ENCODE measurements around the gene ANO2. TPM values are rescaled to one million over a fixed set of nuclear protein-coding genes. Genes with fewer than 3 reads are reported as not detected.

ANO2 gene
- total and polyA plus RNA-seq, 2 experiments from 2014 or later = 0.21 TPM; not detected in 1

- H3K4me3 ChIP-seq = no peak overlapping the region
- no peak for TF ChIP-seq CTCF (IDR thresholded peaks at IDR 0.05; ENCODE audit: low read depth, low read length)
- H3K27me3 ChIP-seq = peaks cover 34% of the 10 kb centered on the region
- no peaks in the 10 kb centered on the region for H3K9me3 ChIP-seq (ENCODE audit: low read depth)
- H3K36me3 ChIP-seq = no peaks in the 10 kb centered on the region
- no peaks in the 10 kb centered on the region for H3K4me1 ChIP-seq (ENCODE audit: low read depth)
- no peak for DNase-seq (ENCODE audit: low read depth in 1 of 2, low spot score in 1 of 2)
- no peak overlapping the region for H3K27ac ChIP-seq
These were observed 3.2 kb downstream of the ANO2 start for GRCh38 chr12:5941907-5942306.

- H3K4me1 ChIP-seq (ENCODE audit: low read depth) = peaks cover 5% of the 10 kb centered on the region
- no peaks in the 10 kb centered on the region for H3K9me3 ChIP-seq (ENCODE audit: low read depth)
- no peak for TF ChIP-seq CTCF (IDR thresholded peaks at IDR 0.05; ENCODE audit: low read depth, low read length)
These were observed 17.1 kb downstream of the ANO2 start for GRCh38 chr12:5927732-5928516.

GRCh38 chr12:5925646-5926045 lies 19.4 kb downstream of the ANO2 start:
- Histone ChIP-seq H3K9me3 (ENCODE audit: low read depth) (no peaks in the 10 kb centered on the region), H3K4me3 (no peak overlapping the region), H3K36me3 (no peaks in the 10 kb centered on the region), H3K27me3 (peaks cover 4% of the 10 kb centered on the region), H3K27ac (no peak overlapping the region), H3K4me1 (ENCODE audit: low read depth) (peaks cover 5% of the 10 kb centered on the region)
- DNase-seq (ENCODE audit: low read depth in 1 of 2, low spot score in 1 of 2) = peak in 1 of 2 donors; percentile 19
- no peak for TF ChIP-seq CTCF (IDR thresholded peaks at IDR 0.05; ENCODE audit: low read depth, low read length)

More at GRCh38 chr12:5927732-5928516, 17.1 kb downstream of the ANO2 start:
- Histone ChIP-seq H3K4me3 (no peak overlapping the region), H3K27me3 (peaks cover 4% of the 10 kb centered on the region), H3K36me3 (no peaks in the 10 kb centered on the region), H3K27ac (no peak overlapping the region)
- DNase-seq (ENCODE audit: low read depth in 1 of 2, low spot score in 1 of 2) = no peak

- TF ChIP-seq CTCF (IDR thresholded peaks at IDR 0.05; ENCODE audit: low read depth, low read length) = no peak
- H3K4me3 ChIP-seq = no peak overlapping the region
- H3K36me3 ChIP-seq = no peaks in the 10 kb centered on the region
These were observed 20.7 kb downstream of the ANO2 start for GRCh38 chr12:5924342-5924741.

GRCh38 chr12:5923751-5924150 lies 21.3 kb downstream of the ANO2 start:
- H3K4me3 ChIP-seq = no peak overlapping the region
- H3K9me3 ChIP-seq (ENCODE audit: low read depth) = no peaks in the 10 kb centered on the region
- DNase-seq (ENCODE audit: low read depth in 1 of 2, low spot score in 1 of 2) = no peak
- peaks cover 4% of the 10 kb centered on the region for H3K27me3 ChIP-seq
- peaks cover 5% of the 10 kb centered on the region for H3K4me1 ChIP-seq (ENCODE audit: low read depth)
- no peak for TF ChIP-seq CTCF (IDR thresholded peaks at IDR 0.05; ENCODE audit: low read depth, low read length)
- H3K27ac ChIP-seq = no peak overlapping the region
- H3K36me3 ChIP-seq = no peaks in the 10 kb centered on the region

More at GRCh38 chr12:5924342-5924741, 20.7 kb downstream of the ANO2 start:
- H3K27ac ChIP-seq = no peak overlapping the region
- no peaks in the 10 kb centered on the region for H3K9me3 ChIP-seq (ENCODE audit: low read depth)
- H3K27me3 ChIP-seq = peaks cover 4% of the 10 kb centered on the region
- no peak for DNase-seq (ENCODE audit: low read depth in 1 of 2, low spot score in 1 of 2)
- peaks cover 5% of the 10 kb centered on the region for H3K4me1 ChIP-seq (ENCODE audit: low read depth)

Data from cardiac muscle cell (in vitro differentiated cells and primary cell).